HepG2 (cell line): ENCODE measurements around the gene BTBD19. TPM values are rescaled to one million over a fixed set of nuclear protein-coding genes. Genes with fewer than 3 reads are reported as not detected.

Experiments
- AKNA ChIP-seq: sonication (generic); formaldehyde crosslinking; IDR thresholded peaks from 2 replicates; pipeline ENCODE4 v1.4.0; 2020; ENCODE audit warnings: missing genetic modification reagents, borderline replicate concordance
- DNMT1 ChIP-seq: sonication (generic); formaldehyde crosslinking; IDR thresholded peaks from 2 replicates; pipeline ENCODE4 v1.5.1; 2020; ENCODE audit warnings: mild to moderate bottlenecking, missing genetic modification reagents
- HDAC1 ChIP-seq: sonication (generic); formaldehyde crosslinking; IDR thresholded peaks from 2 replicates; pipeline ENCODE4 v1.5.1; 2020; ENCODE audit warnings: mild to moderate bottlenecking, missing genetic modification reagents
- KLF11 ChIP-seq: IDR thresholded peaks from 2 replicates; pipeline ENCODE4 v1.6.1; 2016; ENCODE audit warnings: missing compliant biosample characterization
- MAFK ChIP-seq, 2 experiments: IDR thresholded peaks in 1 of 2; conservative IDR thresholded peaks in 1 of 2; 2 replicates each; pipeline ENCODE4 v1.6.1; 2011; ENCODE audit warnings: improper control_type of control experiment in 2 of 2, low read length in 2 of 2
- NFYC ChIP-seq: IDR thresholded peaks from 2 replicates; pipeline ENCODE4 v1.6.1; 2016; ENCODE audit warnings: missing genetic modification reagents, missing compliant biosample characterization
- PHF21A ChIP-seq: sonication (generic); formaldehyde crosslinking; IDR thresholded peaks from 2 replicates; pipeline ENCODE4 v1.5.0; 2020; ENCODE audit warnings: mild to moderate bottlenecking, missing genetic modification reagents
- POLR2AphosphoS5 ChIP-seq: IDR thresholded peaks from 2 replicates; pipeline ENCODE4 v1.6.1; 2012; ENCODE audit warnings: low read depth, low read length
- REL ChIP-seq: sonication (generic); formaldehyde crosslinking; conservative IDR thresholded peaks from 2 replicates; pipeline ENCODE4 v1.8.0; 2022; ENCODE audit warnings: mild to moderate bottlenecking, missing genetic modification reagents, moderate library complexity
- REPIN1 ChIP-seq: sonication (generic); formaldehyde crosslinking; IDR thresholded peaks from 2 replicates; pipeline ENCODE4 v1.8.0; 2022; ENCODE audit warnings: missing genetic modification reagents, low read depth, mild to moderate bottlenecking, borderline replicate concordance
- TCF7 ChIP-seq: sonication (generic); IDR thresholded peaks from 2 replicates; pipeline ENCODE4 v1.6.1; 2016; ENCODE audit warnings: antibody characterized with exemption, low read depth
- TFAP4 ChIP-seq: sonication (generic); IDR thresholded peaks from 2 replicates; pipeline ENCODE4 v1.6.1; 2016; ENCODE audit warnings: low read depth, borderline replicate concordance
- ZMAT3 ChIP-seq: sonication (generic); formaldehyde crosslinking; conservative IDR thresholded peaks from 2 replicates; pipeline ENCODE4 v1.7.0; 2021; ENCODE audit warnings: missing genetic modification reagents
- ZNF263 ChIP-seq: sonication (generic); formaldehyde crosslinking; IDR thresholded peaks from 2 replicates; pipeline ENCODE4 v1.4.0; 2020; ENCODE audit warnings: missing genetic modification reagents
- ZNF354B ChIP-seq: sonication (generic); formaldehyde crosslinking; IDR thresholded peaks from 2 replicates; pipeline ENCODE4 v1.8.0; 2022; ENCODE audit warnings: mild to moderate bottlenecking, missing genetic modification reagents
- polyA plus RNA-seq, 8 experiments: library from polyadenylated mRNA; depleted of rRNA in 3 of 8; stranded (reverse) in 7 of 8; unstranded in 1 of 8; fragments of >200 nt; fragmentation: Illumina TruSeq in 4 of 8; extraction: Trizol in 4 of 8; gene quantifications; 2 replicates each; pipeline versions ENCODE4 v1.2.1 to v1.2.3, GENCODE V29; 2011 to 2016; ENCODE audit warnings: low read depth in 4 of 8, missing spikeins in 1 of 8, mixed read lengths in 1 of 8; ENCODE audit not compliant: insufficient read depth in 1 of 8
- total RNA-seq, 5 experiments: library from RNA; depleted of rRNA; stranded (reverse); fragments of >200 nt; fragmentation: Illumina TruSeq; extraction: Trizol; gene quantifications; 2 replicates each; pipeline ENCODE4 v1.2.3, GENCODE V29; 2016; ENCODE audit warnings: low read depth in 1 of 5
- TF ChIP-seq, protein P1 (sequence below): sonication (generic); formaldehyde crosslinking; IDR thresholded peaks from 2 replicates; pipeline ENCODE4 v1.5.0; 2020; ENCODE audit warnings: mild to moderate bottlenecking, missing genetic modification reagents, borderline replicate concordance
- TF ChIP-seq, protein P2 (sequence below): sonication (generic); formaldehyde crosslinking; IDR thresholded peaks from 2 replicates; pipeline ENCODE4 v1.4.0; 2020; ENCODE audit warnings: missing genetic modification reagents
- TF ChIP-seq, protein P3 (sequence below): IDR thresholded peaks from 2 replicates; pipeline ENCODE4 v1.6.1; 2012; ENCODE audit warnings: low read depth, low read length, improper control_type of control experiment

The BTBD19 gene
- total and polyA plus RNA-seq, 2 of the 13 experiments (the other 11 are each of a cell fraction or from before 2014, with no cell fraction given), result 2.7 to 6.7 TPM

DNA sequence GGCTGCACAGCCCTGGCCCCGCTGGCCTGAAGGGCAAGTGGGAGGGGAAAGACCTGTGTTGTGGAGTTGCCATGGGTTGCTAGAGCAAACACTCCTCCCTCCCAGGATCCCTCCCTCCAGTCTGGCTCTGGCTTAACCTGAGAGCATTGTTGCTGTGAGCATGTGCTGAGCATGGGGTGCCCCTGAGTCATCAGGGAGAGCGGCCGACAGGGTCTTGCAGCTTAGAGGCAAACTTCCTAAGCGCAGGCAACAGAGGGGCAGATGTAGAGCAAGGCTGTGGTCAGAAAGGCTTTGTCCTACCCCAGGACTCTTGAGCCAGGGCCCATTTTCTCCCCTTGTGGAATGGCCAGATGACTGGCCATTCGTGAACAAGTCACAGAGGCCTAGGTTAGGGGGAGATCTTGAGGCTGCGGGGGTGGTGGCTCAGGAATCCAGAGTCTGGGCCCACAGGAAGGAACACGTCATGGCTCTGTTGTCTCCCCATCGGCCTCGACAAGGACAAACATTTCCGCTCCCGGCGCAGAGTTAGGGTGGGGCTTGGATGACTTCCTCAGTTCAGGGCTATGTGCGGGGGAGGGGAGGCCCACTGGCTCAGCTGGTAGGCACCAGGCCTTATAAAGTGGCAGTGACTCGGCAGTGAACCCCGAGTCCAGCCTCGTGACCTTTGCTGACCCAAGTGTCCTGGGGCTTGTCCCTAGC lies 810 bp upstream of the BTBD19 start (continued):
- TF ChIP-seq, protein P1, sequence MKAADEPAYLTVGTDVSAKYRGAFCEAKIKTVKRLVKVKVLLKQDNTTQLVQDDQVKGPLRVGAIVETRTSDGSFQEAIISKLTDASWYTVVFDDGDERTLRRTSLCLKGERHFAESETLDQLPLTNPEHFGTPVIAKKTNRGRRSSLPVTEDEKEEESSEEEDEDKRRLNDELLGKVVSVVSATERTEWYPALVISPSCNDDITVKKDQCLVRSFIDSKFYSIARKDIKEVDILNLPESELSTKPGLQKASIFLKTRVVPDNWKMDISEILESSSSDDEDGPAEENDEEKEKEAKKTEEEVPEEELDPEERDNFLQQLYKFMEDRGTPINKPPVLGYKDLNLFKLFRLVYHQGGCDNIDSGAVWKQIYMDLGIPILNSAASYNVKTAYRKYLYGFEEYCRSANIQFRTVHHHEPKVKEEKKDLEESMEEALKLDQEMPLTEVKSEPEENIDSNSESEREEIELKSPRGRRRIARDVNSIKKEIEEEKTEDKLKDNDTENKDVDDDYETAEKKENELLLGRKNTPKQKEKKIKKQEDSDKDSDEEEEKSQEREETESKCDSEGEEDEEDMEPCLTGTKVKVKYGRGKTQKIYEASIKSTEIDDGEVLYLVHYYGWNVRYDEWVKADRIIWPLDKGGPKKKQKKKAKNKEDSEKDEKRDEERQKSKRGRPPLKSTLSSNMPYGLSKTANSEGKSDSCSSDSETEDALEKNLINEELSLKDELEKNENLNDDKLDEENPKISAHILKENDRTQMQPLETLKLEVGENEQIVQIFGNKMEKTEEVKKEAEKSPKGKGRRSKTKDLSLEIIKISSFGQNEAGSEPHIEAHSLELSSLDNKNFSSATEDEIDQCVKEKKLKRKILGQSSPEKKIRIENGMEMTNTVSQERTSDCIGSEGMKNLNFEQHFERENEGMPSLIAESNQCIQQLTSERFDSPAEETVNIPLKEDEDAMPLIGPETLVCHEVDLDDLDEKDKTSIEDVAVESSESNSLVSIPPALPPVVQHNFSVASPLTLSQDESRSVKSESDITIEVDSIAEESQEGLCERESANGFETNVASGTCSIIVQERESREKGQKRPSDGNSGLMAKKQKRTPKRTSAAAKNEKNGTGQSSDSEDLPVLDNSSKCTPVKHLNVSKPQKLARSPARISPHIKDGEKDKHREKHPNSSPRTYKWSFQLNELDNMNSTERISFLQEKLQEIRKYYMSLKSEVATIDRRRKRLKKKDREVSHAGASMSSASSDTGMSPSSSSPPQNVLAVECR (CRISPR knock-in tag), result peak; percentile 86; the same call in 1 of the 2 replicates
- peak; percentile 84 for TF ChIP-seq HDAC1 (CRISPR knock-in tag)
- TF ChIP-seq ZNF354B, result peak; percentile 30; the same call in 1 of the 2 replicates
- TF ChIP-seq PHF21A (CRISPR knock-in tag), result peak; percentile 88
- no peak for TF ChIP-seq KLF11 (CRISPR knock-in tag)
- TF ChIP-seq MAFK (conservative IDR thresholded peaks at IDR 0.05 in 1 of 2, IDR thresholded peaks at IDR 0.05 in 1 of 2; ENCODE audit: low read length in 2 of 2), result no peak; a peak in 1 of 4 replicates
- TF ChIP-seq REL (CRISPR knock-in tag), result peak; percentile 53
- peak; percentile 24; the same call in 1 of the 2 replicates for TF ChIP-seq TCF7
- no peak for TF ChIP-seq DNMT1 (CRISPR knock-in tag)
- TF ChIP-seq POLR2AphosphoS5, result peak; percentile 77
- TF ChIP-seq ZMAT3 (CRISPR knock-in tag), result peak; percentile 84
- TF ChIP-seq AKNA (CRISPR knock-in tag), result no peak
- peak; percentile 97 for TF ChIP-seq TFAP4
- TF ChIP-seq REPIN1, result peak; percentile 72
- TF ChIP-seq NFYC (CRISPR knock-in tag), result no peak; the same call in 1 of the 2 replicates
- no peak for TF ChIP-seq ZNF263 (CRISPR knock-in tag)
- TF ChIP-seq, protein P2, sequence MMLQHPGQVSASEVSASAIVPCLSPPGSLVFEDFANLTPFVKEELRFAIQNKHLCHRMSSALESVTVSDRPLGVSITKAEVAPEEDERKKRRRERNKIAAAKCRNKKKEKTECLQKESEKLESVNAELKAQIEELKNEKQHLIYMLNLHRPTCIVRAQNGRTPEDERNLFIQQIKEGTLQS (CRISPR knock-in tag), result peak; percentile 55
- TF ChIP-seq, protein P3, sequence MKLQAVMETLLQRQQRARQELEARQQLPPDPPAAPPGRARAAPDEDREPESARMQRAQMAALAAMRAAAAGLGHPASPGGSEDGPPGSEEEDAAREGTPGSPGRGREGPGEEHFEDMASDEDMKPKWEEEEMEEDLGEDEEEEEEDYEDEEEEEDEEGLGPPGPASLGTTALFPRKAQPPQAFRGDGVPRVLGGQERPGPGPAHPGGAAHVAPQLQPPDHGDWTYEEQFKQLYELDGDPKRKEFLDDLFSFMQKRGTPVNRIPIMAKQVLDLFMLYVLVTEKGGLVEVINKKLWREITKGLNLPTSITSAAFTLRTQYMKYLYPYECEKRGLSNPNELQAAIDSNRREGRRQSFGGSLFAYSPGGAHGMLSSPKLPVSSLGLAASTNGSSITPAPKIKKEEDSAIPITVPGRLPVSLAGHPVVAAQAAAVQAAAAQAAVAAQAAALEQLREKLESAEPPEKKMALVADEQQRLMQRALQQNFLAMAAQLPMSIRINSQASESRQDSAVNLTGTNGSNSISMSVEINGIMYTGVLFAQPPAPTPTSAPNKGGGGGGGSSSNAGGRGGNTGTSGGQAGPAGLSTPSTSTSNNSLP, result no peak
